GM12801 (cell line): Measurements from ENCODE around the gene CDK5.

Source experiments
- TF ChIP-seq, protein P1 (sequence below): IDR thresholded peaks from one replicate; pipeline ENCODE4 v1.5.1; 2011; ENCODE audit warnings: control low read depth; ENCODE audit not compliant: insufficient read length; ENCODE audit errors: extremely low read depth

Gene CDK5

DNA sequence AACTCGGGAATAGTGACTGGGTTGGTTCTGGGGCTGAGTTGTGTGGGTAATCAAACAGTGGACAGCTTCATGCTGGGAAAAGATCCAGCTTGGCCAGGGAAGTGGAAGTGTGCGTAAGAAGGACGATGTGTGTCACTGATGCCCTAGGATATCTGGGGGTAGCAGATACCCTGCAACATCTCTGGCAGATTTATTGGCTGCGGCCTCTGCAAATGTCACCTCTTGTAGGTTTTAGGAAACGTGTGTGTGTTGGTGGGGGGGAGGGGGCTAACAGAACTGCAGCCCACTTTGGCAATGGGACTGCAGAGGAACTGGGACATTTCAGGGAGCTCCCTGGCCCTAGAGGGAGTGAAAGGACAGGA is 27.6 kb upstream of the CDK5 start:
- TF ChIP-seq, protein P1, sequence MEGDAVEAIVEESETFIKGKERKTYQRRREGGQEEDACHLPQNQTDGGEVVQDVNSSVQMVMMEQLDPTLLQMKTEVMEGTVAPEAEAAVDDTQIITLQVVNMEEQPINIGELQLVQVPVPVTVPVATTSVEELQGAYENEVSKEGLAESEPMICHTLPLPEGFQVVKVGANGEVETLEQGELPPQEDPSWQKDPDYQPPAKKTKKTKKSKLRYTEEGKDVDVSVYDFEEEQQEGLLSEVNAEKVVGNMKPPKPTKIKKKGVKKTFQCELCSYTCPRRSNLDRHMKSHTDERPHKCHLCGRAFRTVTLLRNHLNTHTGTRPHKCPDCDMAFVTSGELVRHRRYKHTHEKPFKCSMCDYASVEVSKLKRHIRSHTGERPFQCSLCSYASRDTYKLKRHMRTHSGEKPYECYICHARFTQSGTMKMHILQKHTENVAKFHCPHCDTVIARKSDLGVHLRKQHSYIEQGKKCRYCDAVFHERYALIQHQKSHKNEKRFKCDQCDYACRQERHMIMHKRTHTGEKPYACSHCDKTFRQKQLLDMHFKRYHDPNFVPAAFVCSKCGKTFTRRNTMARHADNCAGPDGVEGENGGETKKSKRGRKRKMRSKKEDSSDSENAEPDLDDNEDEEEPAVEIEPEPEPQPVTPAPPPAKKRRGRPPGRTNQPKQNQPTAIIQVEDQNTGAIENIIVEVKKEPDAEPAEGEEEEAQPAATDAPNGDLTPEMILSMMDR: no peak

DNA sequence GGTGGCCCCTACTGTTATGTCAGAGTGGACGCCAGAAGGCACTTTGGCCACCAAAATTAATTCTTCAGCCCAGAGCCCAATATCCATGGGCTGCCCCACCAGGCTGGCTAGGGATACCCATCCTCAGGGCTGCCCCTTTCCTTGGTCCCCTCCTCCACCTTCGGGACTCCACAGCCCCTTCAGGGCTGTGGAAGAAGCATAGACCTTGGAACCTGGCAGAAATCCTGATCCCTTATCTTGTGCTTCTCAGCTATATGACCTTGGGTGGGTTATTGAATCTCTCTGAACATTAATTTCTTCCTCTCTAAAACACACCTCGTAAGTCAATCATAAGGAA is 26.1 kb upstream of the CDK5 start:
- TF ChIP-seq, protein P1: no peak

DNA sequence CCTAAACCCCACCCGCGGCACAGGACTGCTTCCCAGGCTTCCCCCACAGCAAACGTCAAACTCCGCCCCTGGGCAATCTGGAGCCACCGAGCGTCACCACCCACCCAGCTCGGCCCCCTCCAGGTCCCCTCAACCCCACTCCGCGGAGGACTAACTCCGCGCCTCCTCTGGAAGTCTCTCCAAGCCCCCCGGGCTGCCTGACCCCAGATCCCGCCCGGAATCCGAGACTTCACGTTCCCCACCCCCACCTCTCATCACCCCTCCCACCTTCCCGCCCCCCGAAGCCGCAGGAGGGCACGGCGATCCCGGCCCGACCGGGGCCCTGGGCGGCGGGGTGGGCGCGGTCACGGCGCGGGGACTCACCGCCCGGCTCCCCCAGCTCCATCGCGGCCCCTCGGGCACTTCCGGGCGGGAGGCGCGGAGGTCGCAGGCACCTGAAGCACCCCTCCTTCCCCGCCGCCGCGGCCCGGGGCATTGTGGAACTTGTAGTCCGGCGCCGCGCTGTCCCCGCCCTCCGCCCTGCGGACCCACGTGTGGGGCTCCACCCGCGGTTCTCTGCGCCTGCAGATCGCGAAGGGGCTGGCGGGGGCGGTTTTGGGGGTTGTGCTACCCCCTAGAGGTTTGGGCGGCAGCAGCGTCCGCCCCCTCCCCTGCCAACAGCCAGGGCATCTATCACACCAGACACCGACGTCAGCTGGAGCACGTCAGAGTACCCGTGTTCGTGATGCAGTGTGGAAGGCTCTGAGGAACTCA is 25.6 kb upstream of the CDK5 start, which contains the start of gene TMUB1:
Gene TMUB1, minus strand, starts transcription at position 423 of the 753 bp plus-strand sequence. CDS start 930 bp downstream, outside the sequence.
- TF ChIP-seq, protein P1: no peak

DNA sequence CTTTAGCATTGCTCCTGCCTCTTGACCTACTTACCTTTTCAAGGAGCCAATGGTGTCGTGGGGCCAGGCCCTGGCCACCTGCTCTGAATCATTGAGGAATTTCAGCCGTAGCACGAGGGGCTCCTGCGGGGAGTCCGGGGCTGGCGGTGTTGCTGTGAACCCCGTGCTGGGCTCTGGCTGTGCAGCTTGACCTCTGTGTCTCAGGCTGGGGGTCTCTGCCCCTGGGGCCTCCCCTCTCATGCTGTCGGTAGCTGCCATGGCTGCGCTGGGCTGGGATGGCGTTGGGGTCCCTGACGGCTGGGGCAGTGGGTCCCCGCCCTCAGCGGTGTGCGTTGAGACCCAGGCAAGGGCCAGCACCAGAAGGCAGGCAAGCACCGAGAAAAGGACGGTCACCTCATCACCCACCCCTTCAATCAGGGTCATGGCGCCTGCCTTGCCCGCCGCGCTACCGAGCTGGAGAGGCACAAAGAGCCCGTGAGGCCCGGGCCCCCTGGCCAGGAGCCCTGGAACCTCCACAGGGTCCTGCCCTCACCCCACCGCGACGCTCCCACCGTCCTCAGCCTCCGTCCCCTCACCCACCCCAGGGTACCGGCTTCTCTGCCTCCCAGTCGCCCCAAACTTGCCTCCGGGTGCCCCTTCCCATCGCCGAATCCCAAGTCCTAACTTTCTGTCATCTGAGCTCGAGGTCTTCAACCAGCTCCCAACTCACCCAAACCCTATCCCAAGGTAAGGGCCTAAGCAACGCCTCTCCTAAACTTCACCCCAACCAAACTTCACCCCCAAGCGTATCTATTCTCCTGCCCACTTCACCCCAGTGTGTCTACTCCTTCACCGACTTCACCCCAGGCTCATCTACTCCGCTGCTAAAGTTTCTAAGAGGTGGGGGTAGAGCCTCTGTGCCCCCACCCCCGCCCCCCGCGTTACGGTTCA is 24.7 kb upstream of the CDK5 start:
- TF ChIP-seq, protein P1: no peak

DNA sequence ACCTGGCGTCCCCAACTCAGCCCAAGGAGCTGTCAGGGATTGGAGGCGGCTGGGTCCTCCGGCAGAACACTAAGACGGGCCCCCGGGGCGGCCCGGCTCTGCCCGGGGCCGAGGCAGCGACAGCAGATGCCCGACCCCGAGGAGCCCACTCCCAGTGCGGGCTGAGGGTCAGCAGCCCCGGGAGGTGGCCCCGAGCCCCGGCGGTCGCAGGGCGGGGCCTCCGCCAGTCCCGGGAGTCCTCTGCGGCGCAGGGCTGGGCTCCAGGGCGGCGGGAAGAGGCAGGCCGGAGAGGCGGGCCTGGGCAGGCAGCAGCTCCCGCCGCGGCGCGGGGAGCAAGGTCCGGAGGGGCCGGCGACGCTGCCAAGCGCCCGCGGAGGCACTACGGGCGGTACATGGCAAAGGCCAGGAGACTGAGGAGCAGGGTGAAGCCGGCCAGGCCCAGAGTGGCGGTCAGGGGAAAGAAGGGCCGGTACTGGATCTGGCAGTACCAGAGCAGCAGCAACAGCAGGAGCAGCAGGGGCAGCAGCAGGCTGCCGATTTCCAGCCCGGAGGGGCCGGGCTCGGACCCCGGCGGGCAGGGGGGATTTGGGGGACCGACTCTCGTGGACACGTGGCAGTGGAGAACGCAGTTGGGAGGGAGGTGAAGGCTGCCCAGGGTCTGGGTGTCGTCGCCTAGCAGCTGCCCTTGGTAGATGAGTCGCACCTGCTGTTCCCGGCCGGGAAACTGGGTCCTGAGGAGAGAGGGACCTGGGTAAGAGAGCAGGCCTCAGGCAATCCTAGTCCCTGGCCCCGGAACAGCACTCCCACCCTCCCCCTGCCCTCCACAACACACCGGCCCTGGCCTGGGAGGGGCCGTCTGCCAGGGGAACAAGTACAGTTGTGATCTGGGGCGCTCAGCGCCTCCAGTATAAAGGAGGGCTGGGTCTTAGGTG is 23.7 kb upstream of the CDK5 start:
- TF ChIP-seq, protein P1: no peak

DNA sequence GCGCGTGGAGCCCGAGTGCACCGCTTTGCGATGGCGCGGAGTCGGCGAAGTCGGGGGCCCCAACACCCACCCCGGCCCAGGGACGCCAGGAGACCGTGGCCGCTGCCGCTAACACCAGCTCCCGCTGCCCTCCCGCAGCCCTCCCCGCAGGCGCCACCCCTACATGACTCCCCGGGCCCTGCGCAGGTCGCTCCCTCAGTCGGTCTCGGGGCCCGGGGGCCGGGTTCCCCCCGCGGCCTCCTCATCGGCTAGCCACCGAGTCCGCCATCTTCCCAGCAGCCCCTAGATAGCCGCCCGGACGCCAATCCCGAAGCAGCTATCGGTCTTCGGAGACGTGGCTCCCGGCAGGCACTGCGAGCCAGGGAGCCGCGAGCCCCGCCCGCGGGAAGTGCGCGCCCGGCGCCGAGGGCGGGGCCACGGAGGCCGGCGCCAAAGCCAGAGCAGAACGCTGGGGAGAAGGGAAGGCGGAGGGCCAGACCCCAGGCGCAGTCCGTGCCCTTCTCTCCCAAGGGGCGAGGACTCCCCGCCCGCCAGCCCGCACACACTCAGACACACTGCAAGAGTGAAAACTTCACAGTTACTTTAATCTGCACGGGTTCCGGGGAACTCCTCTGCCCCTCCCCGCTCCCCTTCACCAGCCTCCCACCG is 22.9 kb upstream of the CDK5 start, which contains the start of gene FASTK:
Gene FASTK, minus strand, starts transcription at position 288 of the 648 bp plus-strand sequence. Its CDS starts 43 bp downstream, at position 245.
- TF ChIP-seq, protein P1: no peak
